Neuron (in vitro differentiated cells): ENCODE results near the gene GIMAP5.

Source experiments
- H2AFZ ChIP-seq: one replicate; pipeline ENCODE4 v1.6.1; 2013; ENCODE audit warnings: low read depth, mild to moderate bottlenecking, inconsistent platforms, low read length, moderate library complexity
- H3K27me3 ChIP-seq: one replicate; pipeline ENCODE4 v1.6.1; 2013; ENCODE audit warnings: low read length; ENCODE audit not compliant: insufficient read depth
- H3K36me3 ChIP-seq: one replicate; pipeline ENCODE4 v1.6.1; 2013; ENCODE audit warnings: low read length; ENCODE audit not compliant: insufficient read depth
- H3K4me1 ChIP-seq: one replicate; pipeline ENCODE4 v1.6.1; 2013; ENCODE audit warnings: low read length; ENCODE audit not compliant: insufficient read depth
- H3K4me3 ChIP-seq: 2 replicates; pipeline ENCODE4 v1.5.1; 2013; ENCODE audit warnings: mild to moderate bottlenecking, low read length, moderate library complexity
- H3K9me3 ChIP-seq: one replicate; pipeline ENCODE4 v1.6.1; 2013; ENCODE audit warnings: low read length

GIMAP5 gene

DNA sequence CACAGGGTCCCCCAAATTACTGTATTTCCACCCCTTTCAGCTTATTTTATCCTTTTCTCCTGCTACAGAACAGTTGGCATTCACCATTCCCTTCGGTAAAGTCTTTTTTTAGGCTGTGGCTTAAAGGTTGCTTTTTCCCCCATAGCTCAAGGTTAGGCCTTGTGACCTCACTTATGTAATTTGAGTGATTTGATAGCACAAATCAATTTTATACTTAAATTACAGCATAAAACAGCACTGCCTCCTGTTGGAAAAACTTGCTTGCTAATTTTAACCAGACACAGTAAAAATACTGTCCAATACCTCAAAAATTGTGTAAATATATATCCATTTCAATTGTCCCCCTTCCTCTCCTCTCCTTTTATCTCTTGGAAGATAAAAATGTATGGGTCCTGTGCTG, 13.8 kb upstream of the GIMAP5 start:
- Histone ChIP-seq H2AFZ (no peak overlapping the region), H3K4me1 (no peaks in the 10 kb centered on the region), H3K4me3 (no peak overlapping the region), H3K27me3 (peaks cover 6% of the 10 kb centered on the region), H3K36me3 (no peaks in the 10 kb centered on the region), H3K9me3 (no peaks in the 10 kb centered on the region)

DNA sequence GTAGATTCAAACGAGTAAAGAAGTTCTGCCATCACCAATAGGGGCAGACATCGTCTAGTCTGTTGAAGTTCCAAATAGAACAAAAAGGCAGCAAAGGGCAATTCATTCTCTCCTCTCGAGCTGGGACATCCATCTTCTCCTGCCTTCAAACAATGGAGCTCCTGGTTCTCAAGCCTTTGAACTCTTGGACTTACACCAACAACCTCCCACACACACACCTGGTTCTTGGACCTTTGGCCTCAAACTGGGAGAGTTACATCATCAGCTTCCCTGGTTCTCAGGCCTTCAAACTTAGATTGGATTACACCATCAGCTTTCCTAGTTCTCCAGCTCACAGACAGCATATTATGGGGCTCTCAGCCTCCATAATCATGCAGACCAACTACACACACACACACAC, 9.8 kb upstream of the GIMAP5 start:
- no peaks in the 10 kb centered on the region for H3K4me1 ChIP-seq
- H3K9me3 ChIP-seq: no peaks in the 10 kb centered on the region

DNA sequence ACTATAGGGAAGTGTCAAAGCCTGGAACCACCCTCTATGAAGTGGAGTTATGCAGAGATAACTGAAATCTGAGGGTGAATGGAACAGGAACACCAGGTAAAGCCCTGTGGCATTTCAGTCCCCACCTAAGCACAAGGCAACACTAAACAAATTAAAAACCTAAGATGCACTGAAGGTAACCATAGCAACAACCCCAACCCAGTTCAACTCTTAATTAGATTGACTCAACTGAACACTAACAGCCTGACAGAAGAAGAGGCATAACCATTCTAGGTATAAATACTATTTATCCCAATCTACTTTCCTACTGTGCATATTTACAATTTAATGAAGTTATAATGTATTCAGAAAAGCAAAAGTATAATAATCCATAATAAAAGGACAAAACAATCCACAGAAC, 9.2 kb upstream of the GIMAP5 start:
- Histone ChIP-seq H3K4me3 (no peak overlapping the region), H3K4me1 (no peaks in the 10 kb centered on the region), H3K36me3 (no peaks in the 10 kb centered on the region), H3K9me3 (no peaks in the 10 kb centered on the region), H2AFZ (no peak overlapping the region), H3K27me3 (no peaks in the 10 kb centered on the region)

More for the DNA sequence above, 9.8 kb upstream of the GIMAP5 start:
- H3K4me3 ChIP-seq: no peak overlapping the region
- H3K36me3 ChIP-seq: no peaks in the 10 kb centered on the region
- no peak overlapping the region for H2AFZ ChIP-seq
- H3K27me3 ChIP-seq: no peaks in the 10 kb centered on the region

DNA sequence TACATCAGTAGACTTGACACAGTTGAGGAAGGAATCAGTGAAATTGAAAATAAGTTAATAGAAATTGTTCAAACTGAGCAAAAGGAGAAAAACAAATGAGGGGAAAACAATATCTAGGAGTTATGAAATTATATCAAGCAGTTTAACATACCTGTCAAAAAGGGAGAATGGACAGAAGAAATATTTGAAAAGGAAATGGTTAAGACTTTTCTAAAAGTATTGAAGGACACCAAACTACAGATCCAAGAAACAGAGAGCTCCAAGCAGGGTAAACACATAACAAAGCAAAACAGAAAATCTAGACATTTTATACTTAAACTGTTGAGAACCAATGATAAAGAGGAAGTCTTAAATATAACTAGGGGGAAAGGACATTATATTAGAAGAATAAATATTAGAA, 8.6 kb upstream of the GIMAP5 start:
- H3K36me3 ChIP-seq: no peaks in the 10 kb centered on the region
- no peaks in the 10 kb centered on the region for H3K4me1 ChIP-seq
- H3K4me3 ChIP-seq: no peak overlapping the region
- no peaks in the 10 kb centered on the region for H3K27me3 ChIP-seq
- no peaks in the 10 kb centered on the region for H3K9me3 ChIP-seq
- H2AFZ ChIP-seq: no peak overlapping the region

DNA sequence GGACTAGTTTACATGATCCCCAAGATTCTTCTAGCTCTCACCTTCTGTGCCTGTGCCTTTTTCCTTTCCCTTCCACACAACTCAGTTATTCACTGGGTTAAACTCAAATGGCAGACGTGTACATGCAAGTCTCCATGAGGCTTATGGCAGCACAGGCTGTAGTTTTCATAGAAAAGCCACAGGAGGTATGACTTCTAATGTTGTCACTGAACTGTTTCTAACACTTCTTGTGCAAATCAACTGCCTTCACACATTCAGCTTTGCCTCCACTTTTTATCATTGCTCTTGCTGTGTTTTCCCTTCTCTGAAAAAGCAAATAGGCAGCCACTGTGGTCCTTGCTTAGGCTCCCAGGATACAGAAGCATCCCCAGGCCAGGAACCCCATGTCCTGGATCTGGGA, 5.3 kb upstream of the GIMAP5 start:
- no peaks in the 10 kb centered on the region for H3K27me3 ChIP-seq
- H3K4me1 ChIP-seq: peaks cover 6% of the 10 kb centered on the region
- no peak overlapping the region for H3K4me3 ChIP-seq
- no peak overlapping the region for H2AFZ ChIP-seq
- no peaks in the 10 kb centered on the region for H3K36me3 ChIP-seq
- no peaks in the 10 kb centered on the region for H3K9me3 ChIP-seq

DNA sequence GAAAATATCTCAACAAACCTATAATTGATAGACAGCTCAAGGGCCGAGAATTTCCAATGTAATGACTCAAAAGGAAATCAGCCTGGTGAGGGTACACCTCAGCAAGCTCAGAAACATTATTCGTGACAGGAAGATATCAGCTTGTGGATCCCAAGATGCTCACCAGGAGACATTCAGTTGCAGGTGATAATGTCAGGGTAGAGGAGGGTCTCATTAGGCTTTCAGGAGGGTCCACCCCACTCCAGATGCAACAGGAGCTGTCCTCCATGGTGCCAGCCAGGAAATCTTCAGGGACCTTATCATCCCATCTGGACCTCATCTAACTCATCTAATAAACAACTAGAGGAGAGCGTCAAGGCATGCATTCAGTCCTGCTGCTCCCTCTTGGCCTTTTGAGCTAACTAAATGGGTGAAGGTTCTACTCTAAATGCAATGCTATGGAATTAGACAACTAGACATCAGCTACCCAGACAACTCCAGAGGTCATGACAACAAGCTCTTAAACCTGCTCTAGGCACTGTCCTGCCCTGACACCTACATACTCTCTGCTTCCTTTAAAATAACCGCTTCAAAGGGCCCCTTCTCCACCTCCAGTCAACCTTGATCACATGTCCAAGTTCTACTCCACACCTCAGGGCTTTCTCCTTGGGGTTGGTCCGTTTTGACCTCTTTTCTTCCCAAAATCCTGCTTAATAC, 4.3 kb upstream of the GIMAP5 start:
- Histone ChIP-seq H3K27me3 (peaks cover 3% of the 10 kb centered on the region), H2AFZ (no peak overlapping the region), H3K4me1 (peaks cover 6% of the 10 kb centered on the region), H3K9me3 (no peaks in the 10 kb centered on the region), H3K36me3 (no peaks in the 10 kb centered on the region), H3K4me3 (no peak overlapping the region)

DNA sequence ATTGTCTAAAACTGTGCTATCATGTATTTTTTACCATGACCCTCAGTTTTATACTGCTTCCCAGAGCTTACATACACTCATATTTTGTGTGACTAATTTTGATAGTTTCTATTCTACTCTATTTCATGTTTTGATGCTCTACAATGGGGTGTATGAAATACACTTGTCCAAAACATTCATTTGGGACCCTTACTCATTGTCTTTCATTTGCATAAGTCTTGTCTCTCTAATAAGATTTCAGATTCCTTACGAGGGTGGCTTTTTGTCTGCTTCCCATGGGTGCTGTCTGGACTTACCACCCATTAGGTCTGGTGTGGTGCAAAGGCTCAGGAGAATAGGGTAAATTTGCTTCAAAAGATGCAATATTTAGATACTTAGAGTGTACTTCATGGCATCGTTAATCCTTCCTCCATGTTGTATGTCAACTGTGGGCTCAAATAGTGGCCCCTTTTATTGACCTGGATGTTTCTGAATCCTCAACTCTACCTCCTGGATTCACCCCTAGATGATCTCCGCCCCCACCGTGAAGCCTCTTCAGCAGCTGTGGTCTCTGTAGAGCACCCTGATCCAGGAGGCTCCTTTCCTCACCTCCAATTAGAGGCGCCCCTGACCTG, 3.6 kb upstream of the GIMAP5 start:
- Histone ChIP-seq H3K36me3 (no peaks in the 10 kb centered on the region), H2AFZ (no peak overlapping the region), H3K27me3 (peaks cover 4% of the 10 kb centered on the region)

DNA sequence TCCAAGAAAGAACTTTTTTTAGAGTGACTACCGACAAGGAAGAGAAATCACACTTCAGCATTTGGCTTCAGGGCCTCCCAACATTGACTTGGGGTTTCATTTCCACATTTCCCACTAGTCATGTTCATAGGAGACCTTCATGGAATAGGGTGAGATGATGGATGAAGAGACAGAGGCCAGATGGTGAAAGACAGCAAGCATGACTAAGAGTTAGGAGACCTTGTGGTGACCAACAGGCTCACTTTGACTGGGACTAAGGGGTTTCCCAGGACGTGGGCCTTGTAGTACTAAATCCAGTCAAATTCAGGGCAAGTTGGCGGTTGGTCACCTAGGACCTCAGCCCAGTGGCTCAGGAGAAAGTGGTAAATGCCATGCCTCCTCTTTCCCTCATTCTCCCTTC, 3.0 kb upstream of the GIMAP5 start:
- Histone ChIP-seq H3K36me3 (no peaks in the 10 kb centered on the region), H3K4me3 (no peak overlapping the region), H3K4me1 (peaks cover 6% of the 10 kb centered on the region), H3K9me3 (no peaks in the 10 kb centered on the region), H3K27me3 (peaks cover 4% of the 10 kb centered on the region), H2AFZ (no peak overlapping the region)

More for the DNA sequence above, 3.6 kb upstream of the GIMAP5 start:
- H3K9me3 ChIP-seq: no peaks in the 10 kb centered on the region
- H3K4me3 ChIP-seq: no peak overlapping the region
- H3K4me1 ChIP-seq: peaks cover 6% of the 10 kb centered on the region

DNA sequence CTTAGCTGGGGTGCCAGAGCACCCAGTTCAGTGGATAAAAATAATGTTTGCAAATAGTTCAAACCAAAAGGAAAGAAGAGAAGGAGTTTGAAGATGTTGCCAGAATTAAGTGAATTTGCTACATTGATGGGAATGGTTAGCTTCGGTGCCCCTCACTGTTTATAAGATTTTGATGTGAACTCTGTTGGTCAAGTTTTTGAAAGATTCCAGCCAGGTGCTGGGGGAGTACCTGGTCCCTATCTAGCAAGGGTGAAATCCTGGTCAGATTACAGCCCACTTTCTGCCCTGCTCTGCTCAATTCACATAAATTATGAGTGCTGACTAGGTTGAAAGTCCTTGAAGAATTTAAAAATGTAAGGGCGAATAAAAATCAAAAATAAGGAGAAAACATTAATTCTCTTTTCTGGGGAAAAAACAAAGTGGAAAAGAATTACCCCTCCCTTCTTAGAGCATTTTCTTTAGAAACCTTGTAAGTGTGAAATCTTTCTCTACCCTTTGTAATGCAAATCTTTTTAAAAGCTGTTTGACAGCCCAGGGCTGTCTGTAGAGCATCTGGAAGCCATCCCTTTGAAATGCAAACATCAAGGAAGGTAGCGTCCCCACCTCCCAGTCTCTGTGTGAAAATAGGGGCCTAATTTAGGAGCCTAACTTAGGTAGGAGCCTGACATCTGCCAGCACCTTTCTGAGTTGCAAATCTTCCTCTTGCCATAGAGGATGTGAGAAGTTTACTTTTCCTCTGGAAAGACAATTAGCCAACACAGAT, 1.4 kb upstream of the GIMAP5 start:
- no peak overlapping the region for H2AFZ ChIP-seq
- H3K27me3 ChIP-seq: peaks cover 4% of the 10 kb centered on the region
- H3K9me3 ChIP-seq: no peaks in the 10 kb centered on the region
- H3K4me1 ChIP-seq: peaks cover 6% of the 10 kb centered on the region
- H3K4me3 ChIP-seq: no peak overlapping the region
- no peaks in the 10 kb centered on the region for H3K36me3 ChIP-seq

DNA sequence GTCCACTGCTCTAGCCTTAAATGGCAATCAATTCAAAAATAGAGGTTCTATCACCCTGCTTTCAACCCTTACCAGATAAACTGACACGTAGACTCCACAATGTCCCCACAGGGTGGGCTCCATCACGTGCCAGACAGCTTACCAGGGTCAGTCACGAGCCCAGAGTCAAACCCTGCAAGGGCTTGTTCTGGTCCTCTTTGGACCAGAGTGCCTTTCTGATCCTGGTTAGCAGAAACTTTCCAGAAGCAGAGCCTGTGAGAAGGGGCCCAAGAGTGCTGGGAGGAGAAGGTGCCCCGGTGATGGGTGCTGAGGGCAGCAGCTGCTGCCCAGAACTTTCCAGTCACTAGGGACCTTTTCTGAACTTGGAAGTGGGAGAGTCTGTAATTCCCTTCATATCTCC, 354 bp upstream of the GIMAP5 start:
- Histone ChIP-seq H3K27me3 (peaks cover 4% of the 10 kb centered on the region), H3K9me3 (no peaks in the 10 kb centered on the region), H3K4me3 (no peak overlapping the region), H2AFZ (no peak overlapping the region), H3K4me1 (peaks cover 6% of the 10 kb centered on the region), H3K36me3 (no peaks in the 10 kb centered on the region)

DNA sequence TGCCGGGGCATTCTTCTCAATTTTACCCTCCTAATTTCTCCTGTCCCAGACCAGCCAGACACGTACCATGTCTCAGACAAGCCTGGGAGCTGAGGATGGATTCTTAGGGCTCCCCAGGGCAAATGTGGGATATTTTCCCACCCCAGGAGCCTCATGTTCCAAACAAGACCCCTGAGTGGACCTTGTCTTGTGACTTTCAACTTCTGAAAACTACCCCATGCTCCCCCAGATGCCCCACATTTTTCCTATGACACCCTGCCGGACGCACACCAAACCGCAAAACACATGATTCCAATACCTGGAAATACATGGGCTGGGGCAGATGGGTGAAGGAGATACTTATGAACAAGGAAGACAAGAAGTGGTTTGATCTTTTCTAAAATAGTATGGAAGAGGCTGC, 874 bp downstream of the GIMAP5 start:
- H3K4me1 ChIP-seq: peaks cover 6% of the 10 kb centered on the region
- H3K27me3 ChIP-seq: peaks cover 4% of the 10 kb centered on the region
- no peak overlapping the region for H3K4me3 ChIP-seq
- H3K9me3 ChIP-seq: no peaks in the 10 kb centered on the region
- no peaks in the 10 kb centered on the region for H3K36me3 ChIP-seq
- H2AFZ ChIP-seq: no peak overlapping the region

DNA sequence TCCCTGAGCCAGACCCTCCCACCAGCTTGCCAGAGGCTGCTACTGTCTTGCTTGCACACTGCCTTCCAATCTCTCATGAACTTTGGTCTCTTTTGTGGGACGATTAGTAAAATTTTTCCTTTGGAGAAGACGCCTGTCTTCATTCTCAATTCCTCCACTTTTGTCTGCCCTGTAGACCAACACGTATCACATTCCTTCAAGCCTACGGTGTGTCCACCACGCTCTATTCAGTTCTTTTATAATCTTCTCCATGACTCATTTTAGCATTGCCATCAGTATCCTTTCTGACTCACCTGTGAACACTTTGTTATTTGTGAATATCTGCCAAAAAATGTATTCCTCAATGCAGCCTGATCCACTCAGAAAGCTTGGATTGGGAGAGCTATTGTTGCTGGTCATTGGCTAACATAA, 1.4 kb downstream of the GIMAP5 start:
- Histone ChIP-seq H3K36me3 (no peaks in the 10 kb centered on the region), H3K27me3 (peaks cover 4% of the 10 kb centered on the region), H3K4me1 (peaks cover 6% of the 10 kb centered on the region), H2AFZ (no peak overlapping the region), H3K9me3 (no peaks in the 10 kb centered on the region), H3K4me3 (no peak overlapping the region)

DNA sequence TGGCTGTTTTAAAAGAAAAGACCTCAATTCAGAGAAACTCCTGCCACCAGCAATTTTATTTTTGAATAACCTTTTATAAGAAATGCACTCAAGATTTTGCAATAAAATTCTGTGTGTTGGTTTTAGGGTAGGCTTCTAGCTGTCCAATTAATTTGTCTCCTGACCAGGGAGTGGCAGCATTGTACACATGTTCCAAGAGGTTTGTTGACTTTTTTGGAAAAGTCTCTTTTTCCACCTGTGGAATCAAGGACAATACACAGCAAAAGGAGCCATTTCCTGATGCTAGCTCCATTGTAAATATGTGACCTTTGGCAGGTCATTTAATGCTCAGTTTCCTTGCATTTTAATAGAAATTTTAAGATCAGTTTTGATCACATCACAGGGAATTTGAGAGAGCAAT, 1.8 kb downstream of the GIMAP5 start:
- H3K36me3 ChIP-seq: no peaks in the 10 kb centered on the region
- H2AFZ ChIP-seq: no peak overlapping the region
- peaks cover 4% of the 10 kb centered on the region for H3K27me3 ChIP-seq

More for the DNA sequence above, 1.8 kb downstream of the GIMAP5 start:
- Histone ChIP-seq H3K9me3 (no peaks in the 10 kb centered on the region), H3K4me1 (peaks cover 6% of the 10 kb centered on the region), H3K4me3 (no peak overlapping the region)
